H9 (cell line): ENCODE results near the gene BRMS1. TPM values are rescaled to one million over a fixed set of nuclear protein-coding genes. Genes with fewer than 3 reads are reported as not detected.

Source experiments
- DNase-seq: peaks from one replicate; pipeline ENCODE4 v3.0.0-alpha.2; 2017
- H2AFZ ChIP-seq: one replicate; pipeline ENCODE4 v1.6.1; 2013; ENCODE audit warnings: mild to moderate bottlenecking, low read length, control low read depth, moderate library complexity
- H2AK5ac ChIP-seq: 2 replicates; pipeline ENCODE4 v1.6.1; 2013; ENCODE audit warnings: low read length, control low read depth, mixed read lengths; ENCODE audit not compliant: insufficient read length
- H2BK120ac ChIP-seq: one replicate; pipeline ENCODE4 v1.6.1; 2013; ENCODE audit warnings: low read depth, mild to moderate bottlenecking, low read length, control low read depth, inconsistent platforms; ENCODE audit not compliant: poor library complexity, severe bottlenecking
- H2BK12ac ChIP-seq: 2 replicates; pipeline ENCODE4 v1.6.1; 2013; ENCODE audit warnings: low read length, control low read depth, mixed read lengths, low read depth; ENCODE audit not compliant: insufficient read length
- H2BK15ac ChIP-seq: 2 replicates; pipeline ENCODE4 v1.6.1; 2013; ENCODE audit warnings: low read depth, low read length, control low read depth
- H2BK20ac ChIP-seq: one replicate; pipeline ENCODE4 v1.6.1; 2013; ENCODE audit warnings: low read depth, mild to moderate bottlenecking, low read length, control low read depth, inconsistent platforms; ENCODE audit not compliant: poor library complexity, severe bottlenecking
- H2BK5ac ChIP-seq: 2 replicates; pipeline ENCODE4 v1.6.1; 2013; ENCODE audit warnings: low read length, control low read depth, mixed read lengths; ENCODE audit not compliant: insufficient read length
- H3K14ac ChIP-seq: 2 replicates; pipeline ENCODE4 v1.6.1; 2013; ENCODE audit warnings: low read length, control low read depth; ENCODE audit not compliant: insufficient read depth
- H3K18ac ChIP-seq: 2 replicates; pipeline ENCODE4 v1.6.1; 2013; ENCODE audit warnings: low read depth, mild to moderate bottlenecking, mixed read lengths, low read length, control low read depth; ENCODE audit not compliant: insufficient read length
- H3K23ac ChIP-seq: 2 replicates; pipeline ENCODE4 v1.6.1; 2013; ENCODE audit warnings: low read length, control low read depth, mixed read lengths, low read depth; ENCODE audit not compliant: insufficient read length
- H3K23me2 ChIP-seq: 2 replicates; pipeline ENCODE4 v1.6.1; 2013; ENCODE audit warnings: low read depth, mild to moderate bottlenecking, mixed read lengths, low read length, control low read depth; ENCODE audit not compliant: insufficient read length, poor library complexity, severe bottlenecking
- H3K27ac ChIP-seq: 2 replicates; pipeline ENCODE4 v1.5.1; 2013; ENCODE audit warnings: low read length, control low read depth, mixed read lengths, low read depth; ENCODE audit not compliant: insufficient read length
- H3K27me3 ChIP-seq: 2 replicates; pipeline ENCODE4 v1.6.1; 2013; ENCODE audit warnings: low read length, control low read depth, inconsistent platforms; ENCODE audit not compliant: insufficient read depth
- H3K4ac ChIP-seq: 2 replicates; pipeline ENCODE4 v1.6.1; 2013; ENCODE audit warnings: low read depth, mild to moderate bottlenecking, control low read depth, inconsistent platforms, low read length, moderate library complexity
- H3K4me1 ChIP-seq: 2 replicates; pipeline ENCODE4 v1.6.1; 2013; ENCODE audit warnings: low read length, control low read depth, inconsistent platforms; ENCODE audit not compliant: insufficient read depth
- H3K4me2 ChIP-seq: 2 replicates; pipeline ENCODE4 v1.6.1; 2013; ENCODE audit warnings: low read length, control low read depth, mixed read lengths; ENCODE audit not compliant: insufficient read length, insufficient read depth
- H3K56ac ChIP-seq: 2 replicates; pipeline ENCODE4 v1.6.1; 2013; ENCODE audit warnings: low read depth, mild to moderate bottlenecking, mixed read lengths, low read length, control low read depth; ENCODE audit not compliant: insufficient read length
- H3K79me1 ChIP-seq: 2 replicates; pipeline ENCODE4 v1.6.1; 2013; ENCODE audit warnings: low read depth, mild to moderate bottlenecking, moderate library complexity, low read length, control low read depth, inconsistent platforms; ENCODE audit not compliant: insufficient read depth, poor library complexity, severe bottlenecking
- H3K79me2 ChIP-seq: 2 replicates; pipeline ENCODE4 v1.6.1; 2013; ENCODE audit warnings: low read length, control low read depth, inconsistent platforms; ENCODE audit not compliant: insufficient read depth
- H3K9ac ChIP-seq: 2 replicates; pipeline ENCODE4 v1.6.1; 2013; ENCODE audit warnings: low read length, control low read depth, mixed read lengths; ENCODE audit not compliant: insufficient read length; ENCODE audit errors: extremely low read depth
- H3K9me3 ChIP-seq: one replicate; pipeline ENCODE4 v1.6.1; 2013; ENCODE audit warnings: low read depth, low read length, inconsistent platforms; ENCODE audit not compliant: control insufficient read depth
- H3T11ph ChIP-seq: one replicate; pipeline ENCODE4 v1.6.1; 2013; ENCODE audit warnings: mild to moderate bottlenecking, low read length, control low read depth, inconsistent platforms
- H4K20me1 ChIP-seq: one replicate; pipeline ENCODE4 v1.6.1; 2013; ENCODE audit not compliant: control insufficient read depth, insufficient read length, insufficient read depth
- H4K5ac ChIP-seq: 2 replicates; pipeline ENCODE4 v1.6.1; 2013; ENCODE audit warnings: low read depth, mild to moderate bottlenecking, mixed read lengths, low read length, control low read depth; ENCODE audit not compliant: insufficient read length
- H4K8ac ChIP-seq: replicated peaks from 2 replicates; pipeline ENCODE4 v1.6.1; 2013; ENCODE audit warnings: low read length, control low read depth, mixed read lengths, low read depth; ENCODE audit not compliant: insufficient read length
- H4K91ac ChIP-seq: 2 replicates; pipeline ENCODE4 v1.6.1; 2013; ENCODE audit warnings: low read depth, mild to moderate bottlenecking, moderate library complexity, mixed read lengths, low read length, control low read depth; ENCODE audit not compliant: insufficient read length
- H3K27ac Mint-ChIP-seq, 3 experiments: 2 replicates in 2 of 3; 3 replicates in 1 of 3; pipeline ENCODE4 v1.8.0; 2020 to 2021; ENCODE audit warnings: mixed read lengths in 3 of 3, mild to moderate bottlenecking in 1 of 3, moderate library complexity in 1 of 3
- H3K27me3 Mint-ChIP-seq: 2 replicates; pipeline ENCODE4 v1.8.0; 2021; ENCODE audit warnings: low read depth, mild to moderate bottlenecking, moderate library complexity, mixed read lengths
- H3K36me3 Mint-ChIP-seq, 3 experiments: 2 replicates in 2 of 3; 3 replicates in 1 of 3; pipeline ENCODE4 v1.8.0; 2020 to 2021; ENCODE audit warnings: low read depth in 3 of 3, mixed read lengths in 3 of 3; ENCODE audit not compliant: insufficient read depth in 1 of 3
- H3K4me1 Mint-ChIP-seq, 2 experiments: 2 replicates each; pipeline ENCODE4 v1.8.0; 2020; ENCODE audit warnings: mixed read lengths in 2 of 2
- H3K4me3 Mint-ChIP-seq, 2 experiments: 2 replicates in 1 of 2; 3 replicates in 1 of 2; pipeline ENCODE4 v1.8.0; 2020 to 2021; ENCODE audit warnings: mild to moderate bottlenecking in 2 of 2, mixed read lengths in 2 of 2, moderate library complexity in 1 of 2
- H3K9me3 Mint-ChIP-seq, 2 experiments: 2 replicates in 1 of 2; 3 replicates in 1 of 2; pipeline ENCODE4 v1.8.0; 2020; ENCODE audit warnings: mild to moderate bottlenecking in 2 of 2, mixed read lengths in 2 of 2, moderate library complexity in 1 of 2
- CTCF ChIP-seq: fragments of 200-600 bp; sonication (generic); conservative IDR thresholded peaks from 3 replicates; pipeline ENCODE4 v1.8.0; 2021; ENCODE audit warnings: antibody characterized with exemption, mild to moderate bottlenecking
- WGBS: extraction: QIAGEN DNeasy Blood & Tissue Kit; methylation state at CpG from one replicate; pipeline ENCODE4 v1.1.7; 2013; ENCODE audit warnings: missing lambda C conversion rate, low lambda C conversion rate, mixed read lengths; ENCODE audit not compliant: insufficient read length; ENCODE audit errors: extremely low coverage; 5-methylcytosine and 5-hydroxymethylcytosine counted together
- total RNA-seq: library from RNA; stranded (reverse); gene quantifications from 2 replicates; pipeline ENCODE4 v1.2.1, GENCODE V29; 2021

BRMS1 gene
- total RNA-seq, 1 experiment from 2014 or later = 50.1 TPM

- peak within 1 kb of the TSS; percentile 91 to 98 (median 97) for H3K27ac Mint-ChIP-seq
- H4K8ac ChIP-seq = no peak within 1 kb of the TSS
- peaks cover 5% of the 10 kb centered on the region for H3K23me2 ChIP-seq
- H2BK120ac ChIP-seq = no peak within 1 kb of the TSS
- TF ChIP-seq CTCF = no peak
- H3K79me2 ChIP-seq = no peaks in the 10 kb centered on the region; the same call in 1 of the 2 replicates
- no peaks in the 10 kb centered on the region for H3K9me3 ChIP-seq
- H3K14ac ChIP-seq = peak within 1 kb of the TSS; percentile 83
- H4K5ac ChIP-seq = peak within 1 kb of the TSS; percentile 39
- peak within 1 kb of the TSS; percentile 92 to 97 for H3K4me3 Mint-ChIP-seq
- no peak within 1 kb of the TSS for H3T11ph ChIP-seq
- no peak within 1 kb of the TSS for H4K91ac ChIP-seq
- no peak within 1 kb of the TSS for H2AK5ac ChIP-seq
- no peaks in the 10 kb centered on the region for H3K27me3 ChIP-seq
- peak within 1 kb of the TSS; percentile 66 for H3K27ac ChIP-seq
- H3K56ac ChIP-seq = no peak within 1 kb of the TSS
- no peak within 1 kb of the TSS; the same call in 1 of the 2 replicates for H3K4ac ChIP-seq
- H2AFZ ChIP-seq = no peak within 1 kb of the TSS
- peak within 1 kb of the TSS; percentile 86 for H3K9ac ChIP-seq
- peak; percentile 98 for DNase-seq
- no peaks in the 10 kb centered on the region for H3K4me1 ChIP-seq
- no peak within 1 kb of the TSS for H2BK15ac ChIP-seq
- no CpG with 5 or more reads among the region's 72 CpGs for WGBS
- no peak within 1 kb of the TSS for H3K23ac ChIP-seq
- peaks cover 28 to 34% (median 33%) of the 10 kb centered on the region in 3 experiments for H3K36me3 Mint-ChIP-seq
- no peaks in the 10 kb centered on the region for H3K9me3 Mint-ChIP-seq
- peaks cover 19 to 21% of the 10 kb centered on the region in 2 experiments for H3K4me1 Mint-ChIP-seq
- H3K18ac ChIP-seq = peak within 1 kb of the TSS; percentile 90
- peak within 1 kb of the TSS; percentile 73 for H3K4me2 ChIP-seq
- no peaks in the 10 kb centered on the region; the same call in 1 of the 2 replicates for H3K27me3 Mint-ChIP-seq
- H2BK5ac ChIP-seq = no peak within 1 kb of the TSS
- H3K79me1 ChIP-seq = no peaks in the 10 kb centered on the region
- H2BK20ac ChIP-seq = no peak within 1 kb of the TSS
- H4K20me1 ChIP-seq = no peaks in the 10 kb centered on the region
- H2BK12ac ChIP-seq = no peak within 1 kb of the TSS
Measured at GRCh38 chr11:66371627-66372415, 26.9 kb upstream of the BRMS1 start, which contains the start of gene SLC29A2. SLC29A2 (minus strand) TSS chr11:66371760; CDS start chr11:66371591, 169 bp downstream.
